Right ventricle myocardium superior (tissue), 1 donor: Measurements from ENCODE around the gene CABLES1. TPM values are rescaled to one million over a fixed set of nuclear protein-coding genes. Genes with fewer than 3 reads are reported as not detected.

Source experiments
- ATAC-seq: fragments of 200-7000 bp; cut with Tn5 transposase; one replicate; pipeline ENCODE4 v1.9.1; 2020; ENCODE audit warnings: mild to moderate bottlenecking; ENCODE audit not compliant: poor library complexity
- DNase-seq: peaks from one replicate; pipeline ENCODE4 v3.0.0-alpha.2; 2020
- intact Hi-C: fragments of 100-400 bp; cut with DNase I; formaldehyde crosslinking; loops from one replicate; pipeline ENCODE4 v1.11.2; 2022
- total RNA-seq: library from RNA; stranded (reverse); fragmentation: NEBNext Ultra II Directional; extraction: Animal tissue kit (Norgen Biotek cat#: 25700); gene quantifications from one replicate; pipeline ENCODE4 v1.2.1, GENCODE V29; 2021
- donor health status: DM: no; HTN: yes; CAD: no; lungs with severe emphysema.

CABLES1 gene
- total RNA-seq, 1 donor from 2014 or later, result 3.3 TPM

GRCh38 chr18:23247331-23247730 lies 112.0 kb downstream of the CABLES1 start:
- ATAC-seq (no peak), DNase-seq (no peak)
- intact Hi-C loops, result no loop called here

GRCh38 chr18:23247896-23248295 lies 112.6 kb downstream of the CABLES1 start:
- no peak for ATAC-seq
- intact Hi-C loops, result no loop called here
- no peak for DNase-seq

- intact Hi-C loops, result no loop called here
- DNase-seq (no peak), ATAC-seq (no peak)
Observed at GRCh38 chr18:23248826-23249225, 113.5 kb downstream of the CABLES1 start.

- no peak for ATAC-seq
- no peak for DNase-seq
- intact Hi-C loops, result no loop called here
Observed at GRCh38 chr18:23249348-23249747, 114.1 kb downstream of the CABLES1 start.

- DNase-seq (peak; percentile 71), ATAC-seq (no peak)
- intact Hi-C loops, result loop anchor here (10.0 kb wide), 1 partner anchor 104 kb away; no protein-coding TSS in a partner anchor
Observed at GRCh38 chr18:23250893-23251656, 115.8 kb downstream of the CABLES1 start.

- ATAC-seq (no peak), DNase-seq (no peak)
- intact Hi-C loops, result loop anchor here (10.0 kb wide), 1 partner anchor 101 kb away; no protein-coding TSS in a partner anchor
Observed at GRCh38 chr18:23253630-23254029, 118.3 kb downstream of the CABLES1 start.

GRCh38 chr18:23257137-23257536 lies 121.9 kb downstream of the CABLES1 start:
- DNase-seq, result no peak
- no peak for ATAC-seq
- intact Hi-C loops, result loop anchor here (10.0 kb wide), 1 partner anchor 98 kb away; no protein-coding TSS in a partner anchor

- DNase-seq (no peak), ATAC-seq (no peak)
- intact Hi-C loops, result loop anchor here (10.0 kb wide), 1 partner anchor 97 kb away; no protein-coding TSS in a partner anchor
Observed at GRCh38 chr18:23257686-23258565, 122.6 kb downstream of the CABLES1 start.

- ATAC-seq (no peak), DNase-seq (no peak)
- intact Hi-C loops, result loop anchor here (10.0 kb wide), 1 partner anchor 96 kb away; no protein-coding TSS in a partner anchor
Observed at GRCh38 chr18:23258566-23259469, 123.5 kb downstream of the CABLES1 start.

- ATAC-seq (peak; percentile 88), DNase-seq (peak; percentile 89)
- intact Hi-C loops, result loop anchor here (10.0 kb wide), 2 partner anchors 95 to 125 kb away; partner anchors contain the start of gene CABLES1
Observed at GRCh38 chr18:23259701-23260681, 124.7 kb downstream of the CABLES1 start.

- DNase-seq (no peak), ATAC-seq (no peak)
- intact Hi-C loops, result loop anchor here (10.0 kb wide), 1 partner anchor 126 kb away; the partner anchor contains the start of gene CABLES1
Observed at GRCh38 chr18:23260926-23261590, 125.8 kb downstream of the CABLES1 start.

GRCh38 chr18:23263551-23264235 lies 128.4 kb downstream of the CABLES1 start:
- ATAC-seq, result no peak
- intact Hi-C loops, result loop anchor here (10.0 kb wide), 1 partner anchor 129 kb away; the partner anchor contains the start of gene CABLES1
- DNase-seq, result no peak

GRCh38 chr18:23265682-23266399 lies 130.6 kb downstream of the CABLES1 start:
- peak; percentile 61 for DNase-seq
- intact Hi-C loops, result loop anchor here (10.0 kb wide), 1 partner anchor 131 kb away; the partner anchor contains the start of gene CABLES1

GRCh38 chr18:23266717-23267446 lies 131.6 kb downstream of the CABLES1 start:
- intact Hi-C loops, result loop anchor here (10.0 kb wide), 1 partner anchor 132 kb away; the partner anchor contains the start of gene CABLES1
- DNase-seq (no peak), ATAC-seq (no peak)

More at GRCh38 chr18:23265682-23266399, 130.6 kb downstream of the CABLES1 start:
- ATAC-seq, result peak; percentile 64

- ATAC-seq (no peak), DNase-seq (no peak)
- intact Hi-C loops, result loop anchor here (10.0 kb wide), 1 partner anchor 133 kb away; the partner anchor contains the start of gene CABLES1
Observed at GRCh38 chr18:23267447-23267776, 132.1 kb downstream of the CABLES1 start.
